ENCODE data around the gene RTP3. TPM values are rescaled to one million over a fixed set of nuclear protein-coding genes. Genes with fewer than 3 reads are reported as not detected.

RTP3 gene
- polyA plus RNA-seq, 2 of the 4 experiments (the other 2 are of a cell fraction), result not detected

- ATAC-seq (no peak), FAIRE-seq (no peak), DNase-seq (ENCODE audit: low read depth in 1 of 2, low spot score in 1 of 2) (no peak)
- no peaks in the 10 kb centered on the region for H3K4me1 ChIP-seq
- ChIA-PET POLR2A (no interaction called here), CTCF (interaction anchor here (0.6 to 7.0 kb wide), 9 partner anchors 10 to 203 kb away, joined by 3 to 100 read pairs (median 11); partner anchors contain the start of gene ALS2CL)
- no peaks in the 10 kb centered on the region for H3K9me3 ChIP-seq
- WGBS (ENCODE audit: missing lambda C conversion rate), result 39% methylated on average over 6 of the region's 6 CpGs
- H3K4me2 ChIP-seq, result no peak overlapping the region
- H3K27ac ChIP-seq, result no peak overlapping the region
- no peak overlapping the region for H3K4me3 ChIP-seq
- no peak for TF ChIP-seq KDM5A (IDR thresholded peaks at IDR 0.05)
- no peak for TF ChIP-seq NPAS2 (CRISPR knock-in tag; IDR thresholded peaks at IDR 0.05; ENCODE audit: borderline replicate concordance)
- no peak for TF ChIP-seq USF2 (IDR thresholded peaks at IDR 0.05)
- TF ChIP-seq RNF2 (IDR thresholded peaks at IDR 0.05; ENCODE audit: borderline replicate concordance, low read depth), result no peak
- TF ChIP-seq CBX8 (IDR thresholded peaks at IDR 0.05), result no peak
- no peak for TF ChIP-seq ZFP36 (IDR thresholded peaks at IDR 0.05; ENCODE audit: borderline replicate concordance, partially characterized antibody)
- no peak for TF ChIP-seq FOXS1 (CRISPR knock-in tag; IDR thresholded peaks at IDR 0.05)
- no peak for TF ChIP-seq EP300 (IDR thresholded peaks at IDR 0.05)
- TF ChIP-seq CBX2 (IDR thresholded peaks at IDR 0.05; ENCODE audit: borderline replicate concordance, low read depth), result no peak
- no peak for TF ChIP-seq ZC3H11A (IDR thresholded peaks at IDR 0.05)
- TF ChIP-seq POLR2A (IDR thresholded peaks at IDR 0.05; ENCODE audit: low read length), result no peak
- no peak for TF ChIP-seq ATOH8 (CRISPR knock-in tag; IDR thresholded peaks at IDR 0.05; ENCODE audit: low read depth)
- TF ChIP-seq NR3C1 (IDR thresholded peaks at IDR 0.05), result no peak
- no peak for TF ChIP-seq ZSCAN20 (CRISPR knock-in tag; IDR thresholded peaks at IDR 0.05)
- no peak for TF ChIP-seq MAX (IDR thresholded peaks at IDR 0.05)
- no peak for TF ChIP-seq JUN (IDR thresholded peaks at IDR 0.05)
- TF ChIP-seq TFCP2L1 (CRISPR knock-in tag; IDR thresholded peaks at IDR 0.05), result no peak
- TF ChIP-seq HEYL (CRISPR knock-in tag; IDR thresholded peaks at IDR 0.05), result no peak
- TF ChIP-seq SREBF2 (IDR thresholded peaks at IDR 0.05), result no peak
- TF ChIP-seq HOXB5 (CRISPR knock-in tag; IDR thresholded peaks at IDR 0.05), result no peak
Observed at GRCh38 chr3:46490338-46491084, 7.3 kb upstream of the RTP3 start.

GRCh38 chr3:46491089-46492070, 6.4 kb upstream of the RTP3 start:
- H3K4me3 ChIP-seq, result no peak overlapping the region
- FAIRE-seq (no peak), ATAC-seq (no peak), DNase-seq (ENCODE audit: low read depth in 1 of 2, low spot score in 1 of 2) (no peak)
- ChIA-PET CTCF (interaction anchor here (0.6 to 7.0 kb wide), 7 partner anchors 19 to 138 kb away, joined by 3 to 100 read pairs (median 6); no protein-coding TSS in a partner anchor), POLR2A (no interaction called here)
- 42% methylated on average over 11 of the region's 11 CpGs for WGBS (ENCODE audit: missing lambda C conversion rate)
- H3K4me1 ChIP-seq, result no peaks in the 10 kb centered on the region
- H3K9me3 ChIP-seq, result no peaks in the 10 kb centered on the region
- H3K4me2 ChIP-seq, result no peak overlapping the region
- no peak overlapping the region for H3K27ac ChIP-seq
- TF ChIP-seq GATA3 (IDR thresholded peaks at IDR 0.05; ENCODE audit: borderline replicate concordance) (no peak), BCL3 (IDR thresholded peaks at IDR 0.05) (no peak), CBX8 (IDR thresholded peaks at IDR 0.05) (no peak), MAZ (IDR thresholded peaks at IDR 0.05; ENCODE audit: borderline replicate concordance, low read depth, low read length) (no peak), KDM5A (IDR thresholded peaks at IDR 0.05) (no peak), TFCP2L1 (CRISPR knock-in tag; IDR thresholded peaks at IDR 0.05) (no peak), ELK1 (IDR thresholded peaks at IDR 0.05; ENCODE audit: low read depth, low read length) (no peak), HMGXB4 (CRISPR knock-in tag; IDR thresholded peaks at IDR 0.05; ENCODE audit: borderline replicate concordance) (no peak), HOXA7 (CRISPR knock-in tag; IDR thresholded peaks at IDR 0.05) (no peak), ZSCAN20 (CRISPR knock-in tag; IDR thresholded peaks at IDR 0.05) (no peak), NPAS2 (CRISPR knock-in tag; IDR thresholded peaks at IDR 0.05; ENCODE audit: borderline replicate concordance) (no peak), EP300 (IDR thresholded peaks at IDR 0.05) (no peak), HEYL (CRISPR knock-in tag; IDR thresholded peaks at IDR 0.05) (no peak), ZNF302 (CRISPR knock-in tag; IDR thresholded peaks at IDR 0.05) (no peak), PBX3 (IDR thresholded peaks at IDR 0.05) (no peak)

All from A549 (cell line).